IMR-90 (cell line): ENCODE measurements around the gene ZSWIM3. TPM values are rescaled to one million over a fixed set of nuclear protein-coding genes. Genes with fewer than 3 reads are reported as not detected.
A peak's percentile ranks its signal among the peaks of the same experiment; 100 is the strongest.

ENCODE experiments used
- ATAC-seq: fragments of 200-7000 bp; cut with Tn5 transposase; 2 replicates; pipeline ENCODE4 v1.9.1; 2020; ENCODE audit warnings: low read depth, mild to moderate bottlenecking, moderate library complexity
- BruUV-seq: library from RNA; stranded (reverse); fragments of 400-500 nt; replicated peaks from 2 replicates; lab custom pipeline; 2021; lab: Mats Ljungman, UMichigan
- CTCF ChIA-PET: fragments of 300-600 bp; formaldehyde crosslinking; extraction: SDS; loops from one replicate; lab custom pipeline; 2021; ENCODE audit warnings: antibody characterized with exemption; lab: Yijun Ruan, JAX
- POLR2A ChIA-PET: fragments of 300-600 bp; sonication (Branson Sonifier 250); formaldehyde crosslinking; loops from one replicate; lab custom pipeline; 2022; ENCODE audit warnings: antibody characterized with exemption; ENCODE audit not compliant: unreplicated experiment; lab: Charles Lee
- DNase-seq: peaks from one replicate; pipeline ENCODE4 v3.0.0; 2013
- H2AFZ ChIP-seq: replicated peaks from 2 replicates; pipeline ENCODE3; 2013; ENCODE audit warnings: low read length, mild to moderate bottlenecking; ENCODE audit not compliant: poor library complexity
- H2AK5ac ChIP-seq: 2 replicates; pipeline ENCODE4 v1.6.1; 2013; ENCODE audit warnings: low read depth, low read length, inconsistent platforms
- H2AK9ac ChIP-seq: replicated peaks from 2 replicates; pipeline ENCODE3; 2013; ENCODE audit warnings: mild to moderate bottlenecking, low read depth, low read length, moderate library complexity; ENCODE audit not compliant: poor library complexity
- H2BK120ac ChIP-seq: 2 replicates; pipeline ENCODE4 v1.6.1; 2013; ENCODE audit warnings: low read depth, low read length, inconsistent platforms
- H2BK15ac ChIP-seq: 3 replicates; pipeline ENCODE4 v1.6.1; 2013; ENCODE audit warnings: low read depth, low read length, inconsistent platforms
- H2BK20ac ChIP-seq: 2 replicates; pipeline ENCODE4 v1.6.1; 2013; ENCODE audit warnings: low read depth, mild to moderate bottlenecking, inconsistent platforms, low read length, moderate library complexity
- H2BK5ac ChIP-seq: 2 replicates; pipeline ENCODE4 v1.6.1; 2013; ENCODE audit warnings: mild to moderate bottlenecking, low read depth, low read length, inconsistent platforms; ENCODE audit not compliant: poor library complexity, severe bottlenecking
- H3K14ac ChIP-seq: replicated peaks from 2 replicates; pipeline ENCODE4 v1.6.1; 2013; ENCODE audit warnings: low read depth, low read length, inconsistent platforms
- H3K18ac ChIP-seq: 2 replicates; pipeline ENCODE4 v1.6.1; 2013; ENCODE audit warnings: low read depth, low read length, control low read depth
- H3K23ac ChIP-seq: 2 replicates; pipeline ENCODE4 v1.6.1; 2013; ENCODE audit warnings: low read depth, low read length, inconsistent platforms
- H3K27ac ChIP-seq: 2 replicates; pipeline ENCODE4 v1.5.1; 2013; ENCODE audit warnings: mild to moderate bottlenecking, control low read depth, low read length; ENCODE audit not compliant: insufficient read depth
- H3K27me3 ChIP-seq: 2 replicates; pipeline ENCODE4 v1.6.1; 2013; ENCODE audit warnings: low read length; ENCODE audit not compliant: control insufficient read depth, insufficient read depth
- H3K36me3 ChIP-seq: 2 replicates; pipeline ENCODE4 v1.6.1; 2013; ENCODE audit warnings: low read length, mixed read lengths; ENCODE audit not compliant: control insufficient read depth, insufficient read depth
- H3K4ac ChIP-seq: 2 replicates; pipeline ENCODE4 v1.6.1; 2013; ENCODE audit warnings: low read depth, low read length, inconsistent platforms
- H3K4me1 ChIP-seq: 2 replicates; pipeline ENCODE4 v1.6.1; 2013; ENCODE audit warnings: low read length, mixed read lengths; ENCODE audit not compliant: control insufficient read depth, insufficient read depth
- H3K4me2 ChIP-seq: 2 replicates; pipeline ENCODE4 v1.6.1; 2013; ENCODE audit warnings: low read depth, mild to moderate bottlenecking, control low read depth, low read length, moderate library complexity
- H3K4me3 ChIP-seq: 2 replicates; pipeline ENCODE4 v1.5.1; 2013; ENCODE audit warnings: low read depth, mild to moderate bottlenecking, control low read depth, low read length, moderate library complexity; ENCODE audit not compliant: insufficient read depth
- H3K56ac ChIP-seq: 2 replicates; pipeline ENCODE4 v1.6.1; 2013; ENCODE audit warnings: low read length, inconsistent platforms; ENCODE audit not compliant: insufficient read depth; ENCODE audit errors: extremely low read depth
- H3K79me1 ChIP-seq, 2 experiments: 2 replicates each; pipeline ENCODE4 v1.6.1; 2013; ENCODE audit warnings: low read length in 2 of 2, inconsistent platforms in 1 of 2, low read depth in 1 of 2
- H3K9ac ChIP-seq: 2 replicates; pipeline ENCODE4 v1.6.1; 2013; ENCODE audit warnings: low read depth, low read length, control low read depth
- H3K9me1 ChIP-seq: 2 replicates; pipeline ENCODE4 v1.6.1; 2013; ENCODE audit warnings: low read length, inconsistent platforms; ENCODE audit not compliant: insufficient read depth
- H3K9me3 ChIP-seq: 2 replicates; pipeline ENCODE4 v1.6.1; 2013; ENCODE audit warnings: low read length; ENCODE audit not compliant: control insufficient read depth, insufficient read depth
- H4K20me1 ChIP-seq: 2 replicates; pipeline ENCODE4 v1.6.1; 2013; ENCODE audit warnings: low read length, inconsistent platforms; ENCODE audit not compliant: insufficient read depth
- H4K5ac ChIP-seq: 2 replicates; pipeline ENCODE4 v1.6.1; 2013; ENCODE audit warnings: mild to moderate bottlenecking, low read depth, low read length, control low read depth
- H4K8ac ChIP-seq, 2 experiments: 2 replicates each; pipeline ENCODE4 v1.6.1; 2013; ENCODE audit warnings: low read depth in 2 of 2, low read length in 2 of 2, control low read depth in 1 of 2, inconsistent platforms in 1 of 2
- H4K91ac ChIP-seq: 2 replicates; pipeline ENCODE4 v1.6.1; 2013; ENCODE audit warnings: low read depth, low read length, inconsistent platforms; ENCODE audit not compliant: insufficient read depth
- BHLHE40 ChIP-seq: fragments of 150-350 bp; IDR thresholded peaks from 2 replicates; pipeline ENCODE4 v1.6.1; 2016; ENCODE audit warnings: mild to moderate bottlenecking, low read depth, low read length
- CEBPB ChIP-seq: IDR thresholded peaks from 2 replicates; pipeline ENCODE4 v1.6.1; 2012; ENCODE audit warnings: low read depth, low read length, improper control_type of control experiment
- CHD1 ChIP-seq: IDR thresholded peaks from 2 replicates; pipeline ENCODE4 v1.6.1; 2012; ENCODE audit warnings: low read depth, low read length, improper control_type of control experiment
- CTCF ChIP-seq: conservative IDR thresholded peaks from 2 replicates; pipeline ENCODE4 v1.5.1; 2012; ENCODE audit warnings: mild to moderate bottlenecking, low read depth, low read length, improper control_type of control experiment
- ELK1 ChIP-seq: fragments of 150-350 bp; IDR thresholded peaks from 2 replicates; pipeline ENCODE4 v1.6.1; 2016; ENCODE audit warnings: low read depth, mild to moderate bottlenecking, low read length, moderate library complexity, borderline replicate concordance
- FOS ChIP-seq: fragments of 150-350 bp; IDR thresholded peaks from 2 replicates; pipeline ENCODE4 v1.6.1; 2016; ENCODE audit warnings: low read depth, low read length
- MAFK ChIP-seq: IDR thresholded peaks from 2 replicates; pipeline ENCODE4 v1.6.1; 2012; ENCODE audit warnings: low read depth, low read length, improper control_type of control experiment
- MAZ ChIP-seq: IDR thresholded peaks from 2 replicates; pipeline ENCODE4 v1.6.1; 2012; ENCODE audit warnings: low read depth, mild to moderate bottlenecking, low read length, improper control_type of control experiment, moderate library complexity, borderline replicate concordance
- MXI1 ChIP-seq: IDR thresholded peaks from 2 replicates; pipeline ENCODE4 v1.6.1; 2012; ENCODE audit warnings: low read depth, mild to moderate bottlenecking, low read length, moderate library complexity, borderline replicate concordance
- NFE2L2 ChIP-seq: fragments of 150-350 bp; IDR thresholded peaks from 2 replicates; pipeline ENCODE4 v1.6.1; 2016; ENCODE audit warnings: low read depth, mild to moderate bottlenecking, low read length
- POLR2A ChIP-seq: IDR thresholded peaks from 2 replicates; pipeline ENCODE4 v1.6.1; 2012; ENCODE audit warnings: mild to moderate bottlenecking, low read depth, low read length
- RAD21 ChIP-seq: IDR thresholded peaks from 2 replicates; pipeline ENCODE4 v1.6.1; 2012; ENCODE audit warnings: low read length, improper control_type of control experiment
- RCOR1 ChIP-seq: IDR thresholded peaks from 2 replicates; pipeline ENCODE4 v1.6.1; 2012; ENCODE audit warnings: mild to moderate bottlenecking, low read length, improper control_type of control experiment; ENCODE audit not compliant: insufficient replicate concordance
- RFX5 ChIP-seq: IDR thresholded peaks from 2 replicates; pipeline ENCODE4 v1.8.0; 2012; ENCODE audit warnings: low read depth, mild to moderate bottlenecking, low read length, moderate library complexity
- SMC3 ChIP-seq: fragments of 150-350 bp; IDR thresholded peaks from 2 replicates; pipeline ENCODE4 v1.6.1; 2016; ENCODE audit warnings: low read depth, mild to moderate bottlenecking, antibody characterized with exemption, low read length, moderate library complexity
- USF2 ChIP-seq: fragments of 150-350 bp; IDR thresholded peaks from 2 replicates; pipeline ENCODE4 v1.6.1; 2017; ENCODE audit warnings: mild to moderate bottlenecking, antibody characterized with exemption, low read length, low read depth
- WGBS, 2 experiments: methylation state at CpG; one replicate each; pipeline versions ENCODE4 v1.1.5 to v1.1.7; 2013; ENCODE audit warnings: missing lambda C conversion rate in 2 of 2; ENCODE audit not compliant: insufficient read length in 1 of 2; ENCODE audit errors: extremely low coverage in 2 of 2; 5-methylcytosine and 5-hydroxymethylcytosine counted together
- dilution Hi-C: fragments of 300-500 bp; cut with HindIII; formaldehyde crosslinking; loops from one replicate; pipeline ENCODE4 v1.14.3; 2018; ENCODE audit warnings: low sequenced_read_pairs; ENCODE audit not compliant: unreplicated experiment
- in situ Hi-C: fragments of 300-500 bp; cut with MboI; formaldehyde crosslinking; loops from 3 replicates; pipeline ENCODE4 v1.14.3; 2019; ENCODE audit warnings: low sequenced_read_pairs, inconsistent platforms, mixed read lengths
- intact Hi-C: fragments of 100-400 bp; cut with micrococcal nuclease; formaldehyde crosslinking; loops from 2 replicates; pipeline ENCODE4 v1.10.0; 2022
- polyA plus RNA-seq, 3 experiments: library from polyadenylated mRNA; depleted of rRNA; stranded (reverse); fragments of >200 nt; gene quantifications; 2 replicates each; pipeline ENCODE4 v1.2.3, GENCODE V29; 2012; ENCODE audit warnings: low replicate concordance in 1 of 3
- total RNA-seq: library from RNA; depleted of rRNA; stranded (reverse); fragments of >200 nt; gene quantifications from 2 replicates; pipeline ENCODE4 v1.2.3, GENCODE V29; 2012

ZSWIM3 gene
- total and polyA plus RNA-seq, 2 of the 4 experiments (the other 2 are of a cell fraction) = 3.3 to 8.6 TPM

- Histone ChIP-seq H3K27me3 (no peaks in the 10 kb centered on the region), H2BK20ac (no peak overlapping the region), H2AFZ (peak overlapping the region; percentile 5), H3K4me3 (no peak overlapping the region), H2AK5ac (no peak overlapping the region), H3K9me3 (no peaks in the 10 kb centered on the region), H3K27ac (no peak overlapping the region), H3K4me1 (peaks cover 3% of the 10 kb centered on the region; the same call in 1 of the 2 replicates), H4K91ac (no peak overlapping the region), H3K4me2 (no peak overlapping the region), H2BK15ac (no peak overlapping the region), H3K14ac (no peak overlapping the region), H3K4ac (no peak overlapping the region), H3K18ac (no peak overlapping the region), H4K20me1 (0 out of 2 replicates have a peak, but pooled peaks cover 8% of the 10 kb centered on the region), H2AK9ac (no peak overlapping the region), H3K36me3 (peaks cover 54% of the 10 kb centered on the region), H3K56ac (no peak overlapping the region), H3K9ac (no peak overlapping the region), H3K23ac (no peak overlapping the region), H2BK5ac (no peak overlapping the region), H4K5ac (no peak overlapping the region), H3K79me1 (peaks cover 14 to 44% of the 10 kb centered on the region in 2 experiments), H4K8ac (no peak overlapping the region), H2BK120ac (no peak overlapping the region), H3K9me1 (0 out of 2 replicates have a peak, but pooled peaks cover 2% of the 10 kb centered on the region)
- ChIA-PET POLR2A (no interaction called here), CTCF (no interaction called here)
- intact Hi-C loops = loop anchor here (5.0 kb wide), 1 partner anchor 78 kb away; the partner anchor contains the start of gene ZNF335
- in situ Hi-C loops = no loop called here
- no CpG with 5 or more reads among the region's 12 CpGs for WGBS, 2 experiments
- no TSS peak for BruUV-seq
- TF ChIP-seq FOS = no peak
- no peak for TF ChIP-seq POLR2A
- no peak for TF ChIP-seq USF2
- no peak for TF ChIP-seq BHLHE40
- TF ChIP-seq SMC3 = no peak
- no peak for TF ChIP-seq MXI1
- no peak for TF ChIP-seq RAD21
- TF ChIP-seq RFX5 = no peak
- no peak for TF ChIP-seq CTCF
- TF ChIP-seq RCOR1 = no peak
- TF ChIP-seq ELK1 = no peak
- no peak for TF ChIP-seq CHD1
- no peak for TF ChIP-seq MAZ
- TF ChIP-seq NFE2L2 = no peak
- TF ChIP-seq CEBPB = no peak
- TF ChIP-seq MAFK = no peak
- no peak for DNase-seq
- dilution Hi-C loops = no loop called here
- no peak for ATAC-seq
Measured at GRCh38 chr20:45894797-45895196, 37.4 kb downstream of the ZSWIM3 start.
